Activated T-helper 1 cell treated with anti-CD3 and anti-CD28 coated beads, Interleukin-2, amount 50 U/mL, for 16 hours (primary cell): ENCODE results near the gene FOXP1.

ENCODE experiments used
- DNase-seq, 2 donors: peaks; one replicate each; pipeline ENCODE4 v3.0.0-alpha.2; 2020; ENCODE audit warnings: low read depth in 1 of 2, low spot score in 1 of 2

FOXP1 gene

GRCh38 chr3:71194785-71195184 lies 388.7 kb downstream of the FOXP1 start:
- DNase-seq = no peak

- DNase-seq = no peak
These were observed 392.5 kb downstream of the FOXP1 start for GRCh38 chr3:71191031-71191482.

GRCh38 chr3:71189480-71189879 lies 394.0 kb downstream of the FOXP1 start:
- DNase-seq = no peak

GRCh38 chr3:71187715-71188114 lies 395.8 kb downstream of the FOXP1 start:
- DNase-seq = no peak

- no peak for DNase-seq
These were observed 396.7 kb downstream of the FOXP1 start for GRCh38 chr3:71186801-71187200.

- DNase-seq = no peak
These were observed 397.6 kb downstream of the FOXP1 start for GRCh38 chr3:71185733-71186455.

- no peak for DNase-seq
These were observed 399.3 kb downstream of the FOXP1 start for GRCh38 chr3:71184252-71184651.

- DNase-seq = no peak
These were observed 400.0 kb downstream of the FOXP1 start for GRCh38 chr3:71183549-71183948.

- no peak for DNase-seq
These were observed 403.0 kb downstream of the FOXP1 start for GRCh38 chr3:71180524-71180923.

- no peak for DNase-seq
These were observed 406.2 kb downstream of the FOXP1 start for GRCh38 chr3:71177375-71177774.

GRCh38 chr3:71176366-71176765 lies 407.2 kb downstream of the FOXP1 start:
- DNase-seq = no peak

- DNase-seq = no peak
These were observed 407.7 kb downstream of the FOXP1 start for GRCh38 chr3:71175691-71176365.

- no peak for DNase-seq
These were observed 410.6 kb downstream of the FOXP1 start for GRCh38 chr3:71172951-71173350.

- DNase-seq = no peak
These were observed 411.3 kb downstream of the FOXP1 start for GRCh38 chr3:71172189-71172588.

GRCh38 chr3:71171247-71171646 lies 412.3 kb downstream of the FOXP1 start:
- no peak for DNase-seq

GRCh38 chr3:71168880-71169411 lies 414.6 kb downstream of the FOXP1 start:
- no peak for DNase-seq

GRCh38 chr3:71168121-71168721 lies 415.3 kb downstream of the FOXP1 start:
- no peak for DNase-seq

GRCh38 chr3:71166339-71167240 lies 416.9 kb downstream of the FOXP1 start:
- DNase-seq = no peak

- no peak for DNase-seq
These were observed 418.6 kb downstream of the FOXP1 start for GRCh38 chr3:71164881-71165280.

GRCh38 chr3:71163198-71163918 lies 420.2 kb downstream of the FOXP1 start:
- DNase-seq = no peak
